WTC11 (cell line): ENCODE measurements around the gene EGLN2.

ENCODE experiments used
- CREB1 ChIP-seq: sonication (generic); formaldehyde crosslinking; IDR thresholded peaks from 2 replicates; pipeline ENCODE4 v1.8.0; 2023; ENCODE audit warnings: mild to moderate bottlenecking, missing genetic modification reagents
- JUN ChIP-seq: sonication (generic); formaldehyde crosslinking; IDR thresholded peaks from 2 replicates; pipeline ENCODE4 v1.8.0; 2023; ENCODE audit warnings: mild to moderate bottlenecking, missing genetic modification reagents
- NR3C1 ChIP-seq: sonication (generic); formaldehyde crosslinking; conservative IDR thresholded peaks from 2 replicates; pipeline ENCODE4 v1.8.1; 2023; ENCODE audit warnings: low read depth, mild to moderate bottlenecking, missing genetic modification reagents
- SMAD4 ChIP-seq: sonication (generic); formaldehyde crosslinking; IDR thresholded peaks from 2 replicates; pipeline ENCODE4 v1.8.0; 2022; ENCODE audit warnings: mild to moderate bottlenecking, missing genetic modification reagents
- TF ChIP-seq, protein P1 (sequence below): fragments of 200-600 bp; IDR thresholded peaks from 2 replicates; pipeline ENCODE4 v1.8.0; 2022; ENCODE audit warnings: antibody characterized with exemption
- TF ChIP-seq, protein P2 (sequence below): sonication (generic); formaldehyde crosslinking; IDR thresholded peaks from 2 replicates; pipeline ENCODE4 v1.8.0; 2023; ENCODE audit warnings: missing genetic modification reagents, mild to moderate bottlenecking, borderline replicate concordance

DNA sequence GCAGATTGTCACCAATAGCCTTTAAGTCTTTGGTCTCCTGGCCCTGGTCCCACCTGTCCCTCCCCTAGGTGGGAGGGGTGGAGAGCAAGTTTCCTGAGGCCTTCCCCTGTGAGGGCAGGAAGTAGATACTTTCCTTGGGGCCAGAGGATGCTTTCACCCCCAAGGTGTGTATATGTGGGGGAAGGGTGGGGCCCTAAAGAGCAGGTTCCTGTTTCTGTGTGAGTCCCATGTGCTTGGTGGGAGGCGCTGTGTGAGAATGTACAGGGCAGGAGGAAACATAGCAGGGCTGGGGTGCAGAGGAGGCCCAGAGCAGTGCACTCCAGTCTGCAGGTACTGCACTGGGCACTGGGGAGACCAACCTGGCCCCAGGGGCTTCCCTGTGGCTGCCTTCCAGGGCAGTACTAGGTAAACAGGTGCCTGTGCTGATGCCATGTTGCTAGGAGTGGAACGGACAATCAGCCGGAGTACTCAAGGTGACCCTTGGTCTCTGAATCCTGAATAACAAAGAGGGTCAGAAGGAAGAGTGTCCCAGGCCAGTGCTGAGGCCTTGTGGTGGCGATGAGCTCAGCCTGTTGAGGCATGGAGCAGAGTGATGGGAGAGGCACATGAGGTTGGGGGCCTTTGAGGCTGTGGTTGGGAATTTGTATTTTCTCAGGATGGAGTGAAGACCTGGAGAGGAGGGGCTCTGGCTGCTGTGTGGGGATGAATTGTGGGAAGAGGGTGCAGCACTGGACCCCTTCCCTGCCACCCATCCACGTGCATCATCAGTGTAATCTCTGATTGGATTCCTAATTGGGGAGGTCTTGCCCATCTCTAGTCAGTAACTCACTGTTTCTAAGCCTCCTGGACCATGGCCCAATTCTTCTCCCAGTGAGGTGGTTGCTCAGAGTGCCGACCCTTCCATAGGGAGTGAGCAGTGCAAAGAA, 5.1 kb downstream of the EGLN2 start:
- TF ChIP-seq NR3C1 (CRISPR knock-in tag) (no peak), CREB1 (CRISPR knock-in tag) (no peak), SMAD4 (no peak), JUN (CRISPR knock-in tag) (no peak)
- TF ChIP-seq, protein P1, sequence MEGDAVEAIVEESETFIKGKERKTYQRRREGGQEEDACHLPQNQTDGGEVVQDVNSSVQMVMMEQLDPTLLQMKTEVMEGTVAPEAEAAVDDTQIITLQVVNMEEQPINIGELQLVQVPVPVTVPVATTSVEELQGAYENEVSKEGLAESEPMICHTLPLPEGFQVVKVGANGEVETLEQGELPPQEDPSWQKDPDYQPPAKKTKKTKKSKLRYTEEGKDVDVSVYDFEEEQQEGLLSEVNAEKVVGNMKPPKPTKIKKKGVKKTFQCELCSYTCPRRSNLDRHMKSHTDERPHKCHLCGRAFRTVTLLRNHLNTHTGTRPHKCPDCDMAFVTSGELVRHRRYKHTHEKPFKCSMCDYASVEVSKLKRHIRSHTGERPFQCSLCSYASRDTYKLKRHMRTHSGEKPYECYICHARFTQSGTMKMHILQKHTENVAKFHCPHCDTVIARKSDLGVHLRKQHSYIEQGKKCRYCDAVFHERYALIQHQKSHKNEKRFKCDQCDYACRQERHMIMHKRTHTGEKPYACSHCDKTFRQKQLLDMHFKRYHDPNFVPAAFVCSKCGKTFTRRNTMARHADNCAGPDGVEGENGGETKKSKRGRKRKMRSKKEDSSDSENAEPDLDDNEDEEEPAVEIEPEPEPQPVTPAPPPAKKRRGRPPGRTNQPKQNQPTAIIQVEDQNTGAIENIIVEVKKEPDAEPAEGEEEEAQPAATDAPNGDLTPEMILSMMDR: no peak
- TF ChIP-seq, protein P2, sequence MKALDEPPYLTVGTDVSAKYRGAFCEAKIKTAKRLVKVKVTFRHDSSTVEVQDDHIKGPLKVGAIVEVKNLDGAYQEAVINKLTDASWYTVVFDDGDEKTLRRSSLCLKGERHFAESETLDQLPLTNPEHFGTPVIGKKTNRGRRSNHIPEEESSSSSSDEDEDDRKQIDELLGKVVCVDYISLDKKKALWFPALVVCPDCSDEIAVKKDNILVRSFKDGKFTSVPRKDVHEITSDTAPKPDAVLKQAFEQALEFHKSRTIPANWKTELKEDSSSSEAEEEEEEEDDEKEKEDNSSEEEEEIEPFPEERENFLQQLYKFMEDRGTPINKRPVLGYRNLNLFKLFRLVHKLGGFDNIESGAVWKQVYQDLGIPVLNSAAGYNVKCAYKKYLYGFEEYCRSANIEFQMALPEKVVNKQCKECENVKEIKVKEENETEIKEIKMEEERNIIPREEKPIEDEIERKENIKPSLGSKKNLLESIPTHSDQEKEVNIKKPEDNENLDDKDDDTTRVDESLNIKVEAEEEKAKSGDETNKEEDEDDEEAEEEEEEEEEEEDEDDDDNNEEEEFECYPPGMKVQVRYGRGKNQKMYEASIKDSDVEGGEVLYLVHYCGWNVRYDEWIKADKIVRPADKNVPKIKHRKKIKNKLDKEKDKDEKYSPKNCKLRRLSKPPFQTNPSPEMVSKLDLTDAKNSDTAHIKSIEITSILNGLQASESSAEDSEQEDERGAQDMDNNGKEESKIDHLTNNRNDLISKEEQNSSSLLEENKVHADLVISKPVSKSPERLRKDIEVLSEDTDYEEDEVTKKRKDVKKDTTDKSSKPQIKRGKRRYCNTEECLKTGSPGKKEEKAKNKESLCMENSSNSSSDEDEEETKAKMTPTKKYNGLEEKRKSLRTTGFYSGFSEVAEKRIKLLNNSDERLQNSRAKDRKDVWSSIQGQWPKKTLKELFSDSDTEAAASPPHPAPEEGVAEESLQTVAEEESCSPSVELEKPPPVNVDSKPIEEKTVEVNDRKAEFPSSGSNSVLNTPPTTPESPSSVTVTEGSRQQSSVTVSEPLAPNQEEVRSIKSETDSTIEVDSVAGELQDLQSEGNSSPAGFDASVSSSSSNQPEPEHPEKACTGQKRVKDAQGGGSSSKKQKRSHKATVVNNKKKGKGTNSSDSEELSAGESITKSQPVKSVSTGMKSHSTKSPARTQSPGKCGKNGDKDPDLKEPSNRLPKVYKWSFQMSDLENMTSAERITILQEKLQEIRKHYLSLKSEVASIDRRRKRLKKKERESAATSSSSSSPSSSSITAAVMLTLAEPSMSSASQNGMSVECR (CRISPR knock-in tag): no peak
